DOHH2 (cell line): ENCODE results near the gene GNA14.

Source experiments
- CTCF ChIP-seq: fragments of 200-600 bp; sonication (generic); IDR thresholded peaks from one replicate; pipeline ENCODE4 v1.5.1; 2014; ENCODE audit warnings: antibody characterized with exemption, mild to moderate bottlenecking, low read depth, low read length; ENCODE audit not compliant: poor library complexity, severe bottlenecking
- EZH2phosphoT487 ChIP-seq: fragments of 200-600 bp; sonication (generic); IDR thresholded peaks from 2 replicates; pipeline ENCODE4 v1.6.1; 2017; ENCODE audit warnings: borderline replicate concordance, mild to moderate bottlenecking, antibody characterized with exemption, low read length, moderate library complexity, mixed read lengths

DNA sequence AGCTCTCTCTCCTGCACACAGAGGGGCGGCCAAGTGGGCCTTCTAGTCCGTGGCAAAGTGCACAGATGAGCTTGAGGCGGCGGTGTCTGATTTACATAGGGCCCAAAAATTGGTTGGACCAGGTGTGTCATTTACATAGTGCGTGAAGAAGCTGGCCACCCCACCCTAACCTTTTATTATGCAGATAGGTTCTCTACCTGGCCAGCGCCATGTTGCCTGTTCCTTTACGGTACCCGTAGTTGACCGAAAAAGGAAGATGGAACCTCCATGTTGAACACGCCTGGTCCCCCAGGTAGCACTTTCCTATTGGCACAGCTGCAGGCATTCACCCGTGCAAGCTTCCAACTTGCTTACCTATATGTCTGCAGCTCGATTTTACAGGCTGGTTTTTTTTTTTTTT is 61.5 kb downstream of the GNA14 start:
- no peak for TF ChIP-seq CTCF
- TF ChIP-seq EZH2phosphoT487: no peak
